Endothelial cell of umbilical vein (primary cell): ENCODE results near the gene BANF2. TPM values are rescaled to one million over a fixed set of nuclear protein-coding genes. Genes with fewer than 3 reads are reported as not detected.

Experiments used
- Bru-seq: library from RNA; stranded (reverse); fragments of 400-500 nt; gene quantifications from one replicate; lab custom pipeline; 2021; lab: Mats Ljungman, UMichigan
- BruChase-seq, 2 experiments: library from RNA; stranded (reverse); fragments of 400-500 nt; gene quantifications; one replicate each; lab custom pipeline; 2021; lab: Mats Ljungman, UMichigan
- BruUV-seq: library from RNA; stranded (reverse); fragments of 400-500 nt; replicated peaks from 2 replicates; lab custom pipeline; 2021; lab: Mats Ljungman, UMichigan
- CTCF ChIA-PET: fragments of 300-600, 350-600 bp; sonication (Branson Sonifier 250); formaldehyde crosslinking; loops from one replicate; lab custom pipeline; 2021; ENCODE audit warnings: antibody characterized with exemption, inconsistent platforms; lab: Charles Lee
- POLR2A ChIA-PET: fragments of 300-600, 350-600 bp; sonication (Branson Sonifier 250); formaldehyde crosslinking; loops from one replicate; lab custom pipeline; 2021; ENCODE audit warnings: antibody characterized with exemption, inconsistent platforms; lab: Charles Lee
- DNase-seq: peaks from one replicate; pipeline ENCODE4 v3.0.0-alpha.2; 2011; ENCODE audit warnings: low read depth, low spot score
- FAIRE-seq: peaks from 2 replicates; lab custom pipeline; 2011; peaks lifted over from hg19 to GRCh38; lab: Jason Lieb, UNC
- H2AFZ ChIP-seq: 2 replicates; pipeline ENCODE4 v1.6.0; 2012; ENCODE audit warnings: low read depth, low read length, control low read depth, inconsistent platforms
- H3K27ac ChIP-seq: 2 replicates; pipeline ENCODE4 v1.5.1; 2011; ENCODE audit warnings: low read depth, mild to moderate bottlenecking, control low read depth, low read length, moderate library complexity; ENCODE audit not compliant: insufficient read depth
- H3K27me3 ChIP-seq, 2 experiments: 2 replicates each; pipeline versions ENCODE4 v1.6.0 to v1.6.1; 2011; ENCODE audit warnings: low read length in 2 of 2, mixed read lengths in 1 of 2; ENCODE audit not compliant: control insufficient read depth in 2 of 2, insufficient read depth in 2 of 2
- H3K36me3 ChIP-seq, 2 experiments: 2 replicates in 1 of 2; 3 replicates in 1 of 2; pipeline ENCODE4 v1.5.1; 2011; ENCODE audit warnings: low read length in 2 of 2, mild to moderate bottlenecking in 1 of 2, moderate library complexity in 1 of 2; ENCODE audit not compliant: control insufficient read depth in 2 of 2, insufficient read depth in 2 of 2; ENCODE audit errors: extremely low read depth in 1 of 2
- H3K4me1 ChIP-seq: 3 replicates; pipeline ENCODE4 v1.5.1; 2011; ENCODE audit warnings: mild to moderate bottlenecking, low read length; ENCODE audit not compliant: control insufficient read depth, insufficient read depth; ENCODE audit errors: extremely low read depth
- H3K4me2 ChIP-seq: 2 replicates; pipeline ENCODE4 v1.6.1; 2011; ENCODE audit warnings: low read length, control low read depth, mixed read lengths; ENCODE audit not compliant: insufficient read depth
- H3K4me3 ChIP-seq, 3 experiments: fragments of 200-600 bp in 1 of 3; sonication (generic), shearing (Covaris generic) in 1 of 3; replicated peaks in 1 of 3; 2 replicates each; pipeline ENCODE4 v1.5.1; 2011 to 2016; ENCODE audit warnings: control low read depth in 3 of 3, low read length in 3 of 3, mild to moderate bottlenecking in 2 of 3, inconsistent platforms in 1 of 3, low read depth in 1 of 3, moderate library complexity in 1 of 3; ENCODE audit not compliant: insufficient read depth in 1 of 3
- H3K79me2 ChIP-seq: 2 replicates; pipeline ENCODE4 v1.6.0; 2012; ENCODE audit warnings: low read length, inconsistent platforms; ENCODE audit not compliant: control insufficient read depth, insufficient read depth
- H3K9ac ChIP-seq: replicated peaks from 2 replicates; pipeline ENCODE3; 2011; ENCODE audit warnings: low read length, control low read depth; ENCODE audit not compliant: insufficient read depth; ENCODE audit errors: extremely low read depth
- H3K9me1 ChIP-seq: replicated peaks from 3 replicates; pipeline ENCODE4 v1.6.0; 2011; ENCODE audit warnings: mild to moderate bottlenecking, low read length; ENCODE audit not compliant: control insufficient read depth, insufficient read depth; ENCODE audit errors: extremely low read depth
- H3K9me3 ChIP-seq: replicated peaks from 2 replicates; pipeline ENCODE4 v1.5.1; 2012; ENCODE audit warnings: low read length, inconsistent platforms; ENCODE audit not compliant: control insufficient read depth, insufficient read depth
- H4K20me1 ChIP-seq: replicated peaks from 2 replicates; pipeline ENCODE3; 2011; ENCODE audit warnings: mild to moderate bottlenecking, low read length; ENCODE audit not compliant: control insufficient read depth, insufficient read depth; ENCODE audit errors: extremely low read depth
- EZH2 ChIP-seq: IDR thresholded peaks from 2 replicates; pipeline ENCODE4 v1.6.1; 2012; ENCODE audit warnings: borderline replicate concordance, low read depth, mild to moderate bottlenecking, moderate library complexity, low read length, inconsistent platforms; ENCODE audit not compliant: severe bottlenecking
- FOS ChIP-seq: IDR thresholded peaks from 2 replicates; pipeline ENCODE4 v1.6.1; 2011; ENCODE audit warnings: mild to moderate bottlenecking, low read length, moderate library complexity, borderline replicate concordance; ENCODE audit not compliant: insufficient read depth
- GATA2 ChIP-seq: IDR thresholded peaks from 2 replicates; pipeline ENCODE4 v1.7.0; 2011; ENCODE audit warnings: low read depth, mild to moderate bottlenecking, moderate library complexity, mixed read lengths, low read length; ENCODE audit not compliant: insufficient read length, insufficient read depth
- JUN ChIP-seq: IDR thresholded peaks from 2 replicates; pipeline ENCODE4 v1.6.1; 2011; ENCODE audit warnings: borderline replicate concordance, low read depth; ENCODE audit not compliant: insufficient read length, insufficient read depth
- MAX ChIP-seq: IDR thresholded peaks from 2 replicates; pipeline ENCODE4 v1.6.1; 2011; ENCODE audit not compliant: insufficient read depth, insufficient read length
- MYC ChIP-seq: IDR thresholded peaks from one replicate; pipeline ENCODE4 v1.6.1; 2011; ENCODE audit warnings: mild to moderate bottlenecking, low read depth, low read length
- POLR2AphosphoS5 ChIP-seq: IDR thresholded peaks from 2 replicates; pipeline ENCODE4 v1.6.1; 2012; ENCODE audit warnings: low read depth, mild to moderate bottlenecking, control low read depth, low read length, moderate library complexity; ENCODE audit not compliant: insufficient read depth
- dilution Hi-C: fragments of 300-500 bp; cut with MboI; formaldehyde crosslinking; loops from one replicate; pipeline ENCODE4 v1.15.0; 2019; ENCODE audit warnings: low sequenced_read_pairs; ENCODE audit not compliant: extremely low pct_ligation_motif_present
- intact Hi-C: fragments of 100-400 bp; cut with micrococcal nuclease; formaldehyde crosslinking; loops from one replicate; pipeline ENCODE4 v1.10.0; 2022
- long read RNA-seq: library from polyadenylated mRNA; stranded (forward); transcript quantifications from one replicate; pipeline ENCODE4 v2.0.0, GENCODE V29; 2021
- polyA minus RNA-seq, 3 experiments: library from RNA; depleted of rRNA, polyadenylated mRNA; stranded (reverse); fragments of >200 nt; gene quantifications; 1 replicate in 1 of 3; 2 replicates in 2 of 3; pipeline ENCODE4 v1.2.3, GENCODE V29; 2011
- polyA plus RNA-seq, 4 experiments: library from polyadenylated mRNA; depleted of rRNA in 3 of 4; stranded (reverse) in 3 of 4; unstranded in 1 of 4; fragments of >200 nt; gene quantifications; 2 replicates each; pipeline versions ENCODE4 v1.2.1 to v1.2.3, GENCODE V29; 2011 to 2012; ENCODE audit warnings: missing spikeins in 1 of 4
- total RNA-seq: library from RNA; stranded (reverse); gene quantifications from 2 replicates; pipeline ENCODE4 v1.2.3, GENCODE V29; 2021

BANF2 gene
- not detected in 2 replicates for total RNA-seq
- polyA plus RNA-seq: not detected in 2 replicates
- polyA plus RNA-seq (2011; cell fraction: cytosol; rRNA removed): not detected in 2 replicates
- not detected in 2 replicates for polyA plus RNA-seq (2011; cell fraction: nucleus; rRNA removed)
- polyA plus RNA-seq (2012): not detected in 2 replicates
- polyA minus RNA-seq: not detected in 2 replicates
- not detected for polyA minus RNA-seq (2011; cell fraction: cytosol; rRNA and poly(A)+ RNA removed)
- not detected in 2 replicates for polyA minus RNA-seq (2011; cell fraction: nucleus; rRNA and poly(A)+ RNA removed)
- Bru-seq, nascent RNA: not detected
- percentile 7 among the genes with signal in this experiment for BruChase-seq, experiment 1, labeled RNA remaining after a 6-hour chase
- BruChase-seq, experiment 2, labeled RNA remaining after a 2-hour chase: percentile 3 among the genes with signal in this experiment
- long read RNA-seq: 0 reads

GRCh38 chr20:17699931-17700351, at the start of gene BANF2:
Gene BANF2, plus strand, starts transcription at chr20:17699966. Its CDS starts 25,060 bp downstream, at chr20:17725026.
- dilution Hi-C loops (no loop called here), intact Hi-C loops (no loop called here)
- DNase-seq (no peak), FAIRE-seq (no peak)
- ChIA-PET CTCF (interaction anchor here (0.7 to 2.2 kb wide), 4 partner anchors 18 to 239 kb away, joined by 3 to 8 read pairs (median 3); partner anchors contain the start of gene RRBP1), POLR2A (no interaction called here)
- Histone ChIP-seq H3K36me3 (no peaks in the 10 kb centered on the region), H3K27ac (no peak within 1 kb of the TSS), H3K9ac (no peak within 1 kb of the TSS), H3K9me3 (no peaks in the 10 kb centered on the region), H3K4me2 (no peak within 1 kb of the TSS), H3K4me3 (no peak within 1 kb of the TSS), H4K20me1 (no peaks in the 10 kb centered on the region), H3K79me2 (no peaks in the 10 kb centered on the region), H2AFZ (no peak within 1 kb of the TSS), H3K9me1 (no peaks in the 10 kb centered on the region), H3K4me1 (no peaks in the 10 kb centered on the region), H3K27me3 (peaks cover 0 to 5% of the 10 kb centered on the region in 2 experiments)
- BruUV-seq: no TSS peak
- no peak for TF ChIP-seq MYC
- TF ChIP-seq POLR2AphosphoS5: no peak
- TF ChIP-seq MAX: no peak
- TF ChIP-seq EZH2: no peak
- no peak for TF ChIP-seq JUN
- TF ChIP-seq GATA2: no peak
- no peak for TF ChIP-seq FOS
